Right renal pelvis (tissue), 4 donors: ENCODE data around the gene CLDN2. TPM values are rescaled to one million over a fixed set of nuclear protein-coding genes. Genes with fewer than 3 reads are reported as not detected.

Experiments used
- DNase-seq, 4 donors: peaks; one replicate each; pipeline ENCODE4 v3.0.0-alpha.2; 2013; ENCODE audit warnings: low read depth in 4 of 4, low spot score in 3 of 4, missing footprints in 1 of 4
- polyA plus RNA-seq, 4 donors: library from polyadenylated mRNA; unstranded; fragments of 120-200 nt; gene quantifications; one replicate each; pipeline ENCODE4 v1.2.1, GENCODE V29; 2013; ENCODE audit not compliant: insufficient read length in 4 of 4

The CLDN2 gene
- polyA plus RNA-seq, 4 donors: 57.6 to 71.2 (median 62.8) TPM

GRCh38 chrX:106917830-106918500, 2.2 kb upstream of the CLDN2 start:
- DNase-seq: no peak

- no peak for DNase-seq
These were observed 1.4 kb downstream of the CLDN2 start for GRCh38 chrX:106921637-106922036.

- no peak for DNase-seq
These were observed 6.8 kb downstream of the CLDN2 start for GRCh38 chrX:106927023-106927422.

GRCh38 chrX:106927700-106928099, 7.5 kb downstream of the CLDN2 start:
- DNase-seq: no peak

GRCh38 chrX:106928227-106928626, 8.0 kb downstream of the CLDN2 start:
- no peak for DNase-seq

GRCh38 chrX:106931831-106932491, 11.8 kb downstream of the CLDN2 start:
- DNase-seq: no peak

- DNase-seq: no peak
These were observed 12.3 kb downstream of the CLDN2 start for GRCh38 chrX:106932492-106932923.

GRCh38 chrX:106932960-106933537, 12.8 kb downstream of the CLDN2 start:
- DNase-seq: no peak

- no peak for DNase-seq
These were observed 13.3 kb downstream of the CLDN2 start for GRCh38 chrX:106933538-106933961.

- DNase-seq: no peak
These were observed 15.0 kb downstream of the CLDN2 start for GRCh38 chrX:106935175-106935574.

- DNase-seq: no peak
These were observed 16.0 kb downstream of the CLDN2 start for GRCh38 chrX:106936246-106936645.

GRCh38 chrX:106939566-106939965, 19.4 kb downstream of the CLDN2 start:
- no peak for DNase-seq

GRCh38 chrX:106940068-106940467, 19.9 kb downstream of the CLDN2 start:
- no peak for DNase-seq

GRCh38 chrX:106946464-106946863, 26.3 kb downstream of the CLDN2 start:
- no peak for DNase-seq

- no peak for DNase-seq
These were observed 28.4 kb downstream of the CLDN2 start for GRCh38 chrX:106948641-106949040.

- DNase-seq: no peak
These were observed 29.2 kb downstream of the CLDN2 start for GRCh38 chrX:106949366-106949765.

- no peak for DNase-seq
These were observed 30.2 kb downstream of the CLDN2 start for GRCh38 chrX:106950381-106950780.

- DNase-seq: no peak
These were observed 31.0 kb downstream of the CLDN2 start for GRCh38 chrX:106951230-106951629.

- DNase-seq: no peak
These were observed 31.9 kb downstream of the CLDN2 start for GRCh38 chrX:106952089-106952488.

- no peak for DNase-seq
These were observed 32.3 kb downstream of the CLDN2 start for GRCh38 chrX:106952538-106952937.

- DNase-seq: no peak
These were observed 32.8 kb downstream of the CLDN2 start for GRCh38 chrX:106952988-106953387.

GRCh38 chrX:106954041-106954440, 33.8 kb downstream of the CLDN2 start:
- no peak for DNase-seq
